ENCODE data around the gene MSL3B.
A peak's percentile ranks its signal among the peaks of the same experiment; 100 is the strongest.

The MSL3B gene

GRCh38 chr2:233841183-233841582, 27.0 kb downstream of the MSL3B start:
- 96 to 97% methylated on average over 11 of the region's 11 CpGs for WGBS, 2 donors
- no peak for DNase-seq

DNA sequence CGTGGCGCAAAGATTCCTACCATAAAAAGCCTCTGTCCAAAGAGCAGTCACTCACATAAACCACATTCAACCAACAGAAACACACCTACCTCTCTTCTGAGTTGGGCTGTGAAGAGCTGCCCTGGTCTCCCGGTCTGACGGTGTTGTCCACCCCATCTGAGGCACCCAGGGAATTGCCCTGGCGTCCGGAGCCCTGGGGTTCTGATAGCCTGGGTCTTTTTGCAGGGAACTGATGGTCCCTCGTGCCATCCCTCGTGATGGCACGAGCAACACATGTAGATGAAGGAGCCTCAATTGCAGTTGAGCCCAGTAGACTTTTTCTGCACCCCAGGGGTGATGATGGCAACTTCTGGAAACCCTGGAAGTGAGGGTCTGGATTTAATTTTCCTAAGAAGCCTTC, 27.7 kb downstream of the MSL3B start:
- H3K27me3 ChIP-seq, result no peaks in the 10 kb centered on the region
- no peaks in the 10 kb centered on the region for H3K4me1 ChIP-seq
- H3K9me3 ChIP-seq, result no peaks in the 10 kb centered on the region
- H3K4me3 ChIP-seq, result no peak overlapping the region
- H3K36me3 ChIP-seq, result no peaks in the 10 kb centered on the region
- no peak overlapping the region for H3K27ac ChIP-seq
- no peak for TF ChIP-seq POLR2A (IDR thresholded peaks at IDR 0.05)
- TF ChIP-seq EP300 (IDR thresholded peaks at IDR 0.05), result no peak
- TF ChIP-seq, protein P1, sequence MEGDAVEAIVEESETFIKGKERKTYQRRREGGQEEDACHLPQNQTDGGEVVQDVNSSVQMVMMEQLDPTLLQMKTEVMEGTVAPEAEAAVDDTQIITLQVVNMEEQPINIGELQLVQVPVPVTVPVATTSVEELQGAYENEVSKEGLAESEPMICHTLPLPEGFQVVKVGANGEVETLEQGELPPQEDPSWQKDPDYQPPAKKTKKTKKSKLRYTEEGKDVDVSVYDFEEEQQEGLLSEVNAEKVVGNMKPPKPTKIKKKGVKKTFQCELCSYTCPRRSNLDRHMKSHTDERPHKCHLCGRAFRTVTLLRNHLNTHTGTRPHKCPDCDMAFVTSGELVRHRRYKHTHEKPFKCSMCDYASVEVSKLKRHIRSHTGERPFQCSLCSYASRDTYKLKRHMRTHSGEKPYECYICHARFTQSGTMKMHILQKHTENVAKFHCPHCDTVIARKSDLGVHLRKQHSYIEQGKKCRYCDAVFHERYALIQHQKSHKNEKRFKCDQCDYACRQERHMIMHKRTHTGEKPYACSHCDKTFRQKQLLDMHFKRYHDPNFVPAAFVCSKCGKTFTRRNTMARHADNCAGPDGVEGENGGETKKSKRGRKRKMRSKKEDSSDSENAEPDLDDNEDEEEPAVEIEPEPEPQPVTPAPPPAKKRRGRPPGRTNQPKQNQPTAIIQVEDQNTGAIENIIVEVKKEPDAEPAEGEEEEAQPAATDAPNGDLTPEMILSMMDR (IDR thresholded peaks at IDR 0.05), result no peak
- no peak for TF ChIP-seq POLR2AphosphoS5 (IDR thresholded peaks at IDR 0.05)
- WGBS, 2 donors, result 95 to 96% methylated on average over 9 of the region's 9 CpGs
- DNase-seq, result no peak
- intact Hi-C loops (cut with DNase I), result no loop called here

More at GRCh38 chr2:233841183-233841582, 27.0 kb downstream of the MSL3B start:
- H3K27ac ChIP-seq, result no peak overlapping the region
- no peaks in the 10 kb centered on the region for H3K27me3 ChIP-seq
- no peaks in the 10 kb centered on the region for H3K4me1 ChIP-seq
- TF ChIP-seq POLR2AphosphoS5 (IDR thresholded peaks at IDR 0.05), result no peak
- no peak for TF ChIP-seq POLR2A (IDR thresholded peaks at IDR 0.05)
- no peak for TF ChIP-seq EP300 (IDR thresholded peaks at IDR 0.05)
- TF ChIP-seq, protein P1 (IDR thresholded peaks at IDR 0.05), result no peak
- intact Hi-C loops (cut with DNase I), result no loop called here
- no peaks in the 10 kb centered on the region for H3K9me3 ChIP-seq
- no peak overlapping the region for H3K4me3 ChIP-seq
- H3K36me3 ChIP-seq, result no peaks in the 10 kb centered on the region

DNA sequence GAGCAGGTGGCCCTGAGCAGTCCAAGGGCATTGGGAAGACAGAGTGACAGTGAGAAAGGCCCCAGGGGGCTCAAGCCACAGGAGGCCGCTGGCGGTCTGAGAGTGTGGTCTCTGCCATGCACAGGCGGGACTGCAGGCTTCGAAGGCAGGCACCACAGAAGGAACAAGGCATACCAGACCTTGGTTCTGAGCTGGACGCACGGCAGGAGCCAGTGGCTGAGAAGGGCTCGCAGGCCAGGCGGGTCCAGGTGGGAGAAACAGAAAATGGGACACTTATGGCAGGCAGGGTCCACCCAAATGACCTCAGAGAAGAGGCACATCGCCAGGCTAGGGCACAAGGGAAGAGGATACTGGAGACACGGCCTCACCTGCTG, 28.8 kb downstream of the MSL3B start:
- whole genome bisulfite sequencing, 2 donors, result 96 to 97% methylated on average over 10 of the region's 10 CpGs
- DNase-seq, result no peak
- no peaks in the 10 kb centered on the region for H3K4me1 ChIP-seq
- no peak overlapping the region for H3K27ac ChIP-seq
- intact Hi-C loops (cut with DNase I), result no loop called here
- no peak overlapping the region for H3K4me3 ChIP-seq
- TF ChIP-seq POLR2AphosphoS5 (IDR thresholded peaks at IDR 0.05) (no peak), EP300 (IDR thresholded peaks at IDR 0.05) (no peak), POLR2A (IDR thresholded peaks at IDR 0.05) (no peak)
- TF ChIP-seq, protein P1 (IDR thresholded peaks at IDR 0.05), result no peak
- H3K9me3 ChIP-seq, result no peaks in the 10 kb centered on the region
- H3K36me3 ChIP-seq, result no peaks in the 10 kb centered on the region
- no peaks in the 10 kb centered on the region for H3K27me3 ChIP-seq

- Histone ChIP-seq H3K4me1 (no peaks in the 10 kb centered on the region), H3K27me3 (no peaks in the 10 kb centered on the region), H3K36me3 (no peaks in the 10 kb centered on the region), H3K27ac (no peak overlapping the region), H3K9me3 (no peaks in the 10 kb centered on the region), H3K4me3 (no peak overlapping the region)
- no peak for TF ChIP-seq POLR2AphosphoS5 (IDR thresholded peaks at IDR 0.05)
- no peak for TF ChIP-seq EP300 (IDR thresholded peaks at IDR 0.05)
- TF ChIP-seq, protein P1 (IDR thresholded peaks at IDR 0.05), result no peak
- no peak for TF ChIP-seq POLR2A (IDR thresholded peaks at IDR 0.05)
- intact Hi-C loops (cut with DNase I), result no loop called here
- DNase-seq, result no peak
- WGBS, 2 donors, result 92 to 95% methylated on average over 12 of the region's 12 CpGs
Measured at GRCh38 chr2:233838726-233839446, 29.3 kb downstream of the MSL3B start.

GRCh38 chr2:233838251-233838650, 29.9 kb downstream of the MSL3B start:
- Histone ChIP-seq H3K27me3 (no peaks in the 10 kb centered on the region), H3K9me3 (no peaks in the 10 kb centered on the region), H3K4me3 (no peak overlapping the region), H3K27ac (no peak overlapping the region), H3K36me3 (no peaks in the 10 kb centered on the region), H3K4me1 (no peaks in the 10 kb centered on the region)
- intact Hi-C loops (cut with DNase I), result no loop called here
- peak; percentile 33 for DNase-seq
- 84 to 88% methylated on average over 7 of the region's 7 CpGs for WGBS, 2 donors
- TF ChIP-seq POLR2AphosphoS5 (IDR thresholded peaks at IDR 0.05) (no peak), EP300 (IDR thresholded peaks at IDR 0.05) (no peak), POLR2A (IDR thresholded peaks at IDR 0.05) (no peak)
- TF ChIP-seq, protein P1 (IDR thresholded peaks at IDR 0.05), result no peak
